Measurements from ENCODE around the gene ANTXR1.

The ANTXR1 gene

DNA sequence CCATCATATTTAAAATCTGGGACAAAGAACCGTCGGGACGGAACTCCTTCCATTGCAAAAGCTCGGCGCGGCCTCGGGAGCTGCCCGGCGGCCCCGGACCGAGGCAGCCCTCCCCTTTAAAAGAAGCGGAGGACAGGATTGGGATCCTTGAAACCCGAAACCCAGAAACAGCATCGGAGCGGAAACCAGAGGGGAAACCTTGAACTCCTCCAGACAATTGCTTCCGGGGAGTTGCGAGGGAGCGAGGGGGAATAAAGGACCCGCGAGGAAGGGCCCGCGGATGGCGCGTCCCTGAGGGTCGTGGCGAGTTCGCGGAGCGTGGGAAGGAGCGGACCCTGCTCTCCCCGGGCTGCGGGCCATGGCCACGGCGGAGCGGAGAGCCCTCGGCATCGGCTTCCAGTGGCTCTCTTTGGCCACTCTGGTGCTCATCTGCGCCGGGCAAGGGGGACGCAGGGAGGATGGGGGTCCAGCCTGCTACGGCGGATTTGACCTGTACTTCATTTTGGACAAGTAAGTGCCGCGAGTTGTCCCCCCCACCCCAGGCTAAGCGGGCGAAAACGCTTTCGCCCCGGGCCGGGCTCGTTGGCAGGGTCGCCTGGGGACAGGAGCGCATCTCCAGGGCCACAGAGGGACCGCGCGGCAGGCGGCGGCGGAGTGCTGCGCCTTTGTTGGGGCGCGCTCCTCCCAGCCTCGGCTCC lies at the start of gene ANTXR1:
TSS of gene ANTXR1 (plus strand) at position 38 of the 698 bp plus-strand sequence. CDS start at position 359, 321 bp downstream.
- DNase-seq (ENCODE audit: low read depth): peak; percentile 6

DNA sequence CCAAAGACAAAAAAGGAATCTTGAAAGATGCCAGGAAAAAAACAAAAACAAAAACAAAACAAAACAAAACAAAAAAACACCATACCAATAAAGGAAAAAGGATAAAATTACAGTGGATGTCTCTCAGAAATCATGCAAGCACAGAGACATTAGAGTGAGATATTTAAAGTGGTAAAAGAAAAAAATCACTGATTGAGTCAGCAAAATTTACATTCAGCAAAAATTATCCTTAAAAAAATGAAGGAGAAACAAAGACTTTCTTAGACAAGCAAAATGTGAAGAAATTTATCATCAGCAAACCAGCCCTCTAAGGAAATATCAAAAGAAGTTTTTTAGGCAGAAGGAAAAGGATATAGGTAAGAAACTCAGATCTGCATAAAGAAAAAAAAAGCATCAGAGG lies 48.7 kb upstream of the ANTXR1 start:
- DNase-seq (ENCODE audit: low read depth): no peak

DNA sequence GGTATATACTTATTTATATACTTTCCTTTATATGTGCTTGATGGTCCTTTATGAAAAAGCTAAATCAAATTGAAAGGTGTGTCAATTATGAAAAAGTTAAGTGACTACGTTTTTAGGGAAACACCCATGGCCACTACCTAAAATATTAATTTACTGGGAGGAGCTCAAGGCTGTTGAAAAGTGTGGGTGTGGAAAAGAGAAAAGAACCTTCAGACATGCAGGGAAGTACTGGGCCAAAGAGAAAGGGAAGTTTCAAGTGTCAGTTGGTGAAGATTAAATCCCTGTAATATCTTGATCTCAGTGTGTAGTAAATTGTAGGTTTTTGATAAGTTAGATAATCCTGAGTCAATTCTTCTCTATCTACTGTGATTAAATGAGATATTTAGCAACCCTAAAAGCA lies 44.8 kb upstream of the ANTXR1 start:
- no peak for DNase-seq (ENCODE audit: low read depth)

- DNase-seq (ENCODE audit: low read depth): no peak
Observed at GRCh38 chr2:68969736-68970490, 43.1 kb upstream of the ANTXR1 start.

- no peak for DNase-seq (ENCODE audit: low read depth)
Observed at GRCh38 chr2:68970566-68971265, 42.3 kb upstream of the ANTXR1 start.

- no peak for DNase-seq (ENCODE audit: low read depth)
Observed at GRCh38 chr2:68971591-68972231, 41.3 kb upstream of the ANTXR1 start.

- no peak for DNase-seq (ENCODE audit: low read depth)
Observed at GRCh38 chr2:68974251-68974650, 38.7 kb upstream of the ANTXR1 start, which contains the start of gene GKN1. Gene GKN1, plus strand, starts transcription at chr2:68974636. Its CDS starts 42 bp downstream, at chr2:68974678.

- DNase-seq (ENCODE audit: low read depth): no peak
Observed at GRCh38 chr2:68974946-68975665, 37.9 kb upstream of the ANTXR1 start.

GRCh38 chr2:68975844-68976243 lies 37.1 kb upstream of the ANTXR1 start:
- DNase-seq (ENCODE audit: low read depth): no peak

DNA sequence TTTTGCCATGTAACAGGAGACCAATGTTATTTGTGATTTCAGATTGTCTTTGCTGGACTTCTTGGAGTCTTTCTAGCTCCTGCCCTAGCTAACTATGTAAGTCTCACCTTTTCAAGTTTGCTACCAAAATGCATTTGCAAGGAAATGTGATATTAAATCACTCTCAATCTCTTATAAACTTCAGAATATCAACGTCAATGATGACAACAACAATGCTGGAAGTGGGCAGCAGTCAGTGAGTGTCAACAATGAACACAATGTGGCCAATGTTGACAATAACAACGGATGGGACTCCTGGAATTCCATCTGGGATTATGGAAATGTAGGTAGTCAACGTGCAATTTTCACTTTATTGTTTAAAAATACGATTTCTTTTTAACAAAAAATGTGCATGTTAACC lies 35.5 kb upstream of the ANTXR1 start:
- DNase-seq (ENCODE audit: low read depth): no peak

DNA sequence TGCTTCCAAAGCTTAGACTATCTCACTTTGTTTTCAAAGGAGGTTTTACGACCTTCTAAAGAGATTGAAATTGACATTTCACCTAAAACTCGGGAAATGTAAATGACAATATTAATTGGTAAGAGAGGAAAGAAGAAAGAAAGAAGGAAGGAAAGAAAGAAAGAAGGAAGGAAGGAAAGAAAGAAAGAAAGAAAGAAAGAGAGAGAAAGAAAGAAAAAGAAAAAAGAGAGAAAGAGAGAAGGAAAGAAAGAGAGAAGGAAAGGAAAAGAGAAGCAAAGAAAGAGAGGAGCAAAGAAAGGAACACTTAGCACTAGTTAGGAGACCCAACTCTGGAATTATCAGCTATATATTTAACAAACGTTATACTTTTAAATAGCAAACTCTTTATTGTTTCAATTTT lies 34.9 kb upstream of the ANTXR1 start:
- DNase-seq (ENCODE audit: low read depth): no peak

GRCh38 chr2:68980956-68981355 lies 32.0 kb upstream of the ANTXR1 start:
- no peak for DNase-seq (ENCODE audit: low read depth)

DNA sequence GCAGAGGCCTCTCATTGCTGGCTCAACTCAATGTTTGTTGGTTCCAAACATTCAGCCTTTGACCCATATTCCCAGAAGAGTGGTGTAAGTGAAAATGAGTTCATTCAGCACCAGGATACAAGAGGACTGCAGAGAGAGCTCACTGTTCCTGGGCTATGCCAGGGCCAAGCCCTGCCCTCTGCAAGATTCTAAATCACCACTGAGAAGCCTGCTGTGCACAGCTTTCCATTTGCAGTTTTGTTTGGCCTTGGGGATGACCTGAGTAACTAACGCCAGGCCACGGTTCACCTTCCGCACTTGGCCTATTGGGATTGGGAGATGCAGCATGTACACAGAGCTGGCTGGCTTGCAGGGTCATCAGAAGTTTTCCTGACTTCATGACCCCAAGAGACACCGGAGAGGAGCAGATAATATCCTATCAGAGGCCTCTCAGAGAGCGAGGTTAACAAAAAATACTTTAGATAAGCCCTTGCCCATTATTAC lies 25.9 kb upstream of the ANTXR1 start:
- DNase-seq (ENCODE audit: low read depth): no peak

- DNase-seq (ENCODE audit: low read depth): no peak
Observed at GRCh38 chr2:68989035-68989434, 23.9 kb upstream of the ANTXR1 start.

- DNase-seq (ENCODE audit: low read depth): no peak
Observed at GRCh38 chr2:68992341-68992740, 20.6 kb upstream of the ANTXR1 start.

GRCh38 chr2:68992933-68993332 lies 20.0 kb upstream of the ANTXR1 start:
- DNase-seq (ENCODE audit: low read depth): no peak

- no peak for DNase-seq (ENCODE audit: low read depth)
Observed at GRCh38 chr2:68993660-68994059, 19.3 kb upstream of the ANTXR1 start.

DNA sequence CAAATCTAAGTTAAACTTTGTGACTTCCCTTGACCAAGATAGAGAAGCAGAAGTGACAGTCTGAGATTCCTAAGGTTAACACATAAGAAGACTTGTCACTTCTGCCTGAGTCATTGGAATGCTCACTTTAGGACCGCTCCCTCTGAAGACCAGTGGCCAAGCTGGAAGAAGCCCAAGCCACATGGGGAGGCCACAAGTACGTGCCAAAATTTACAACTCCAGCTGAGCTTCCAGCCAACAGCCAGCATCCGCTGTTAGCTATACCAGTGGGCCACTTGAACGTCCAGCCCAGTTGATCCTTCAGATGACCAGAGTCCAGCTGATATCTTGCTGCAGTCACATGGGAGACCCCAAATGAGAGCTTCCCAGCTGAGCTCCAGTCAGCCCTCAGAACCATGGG lies 18.1 kb upstream of the ANTXR1 start:
- no peak for DNase-seq (ENCODE audit: low read depth)

- no peak for DNase-seq (ENCODE audit: low read depth)
Observed at GRCh38 chr2:68995916-68996315, 17.1 kb upstream of the ANTXR1 start.

GRCh38 chr2:68997401-68997800 lies 15.6 kb upstream of the ANTXR1 start:
- no peak for DNase-seq (ENCODE audit: low read depth)

GRCh38 chr2:69001879-69002278 lies 11.1 kb upstream of the ANTXR1 start:
- no peak for DNase-seq (ENCODE audit: low read depth)

DNA sequence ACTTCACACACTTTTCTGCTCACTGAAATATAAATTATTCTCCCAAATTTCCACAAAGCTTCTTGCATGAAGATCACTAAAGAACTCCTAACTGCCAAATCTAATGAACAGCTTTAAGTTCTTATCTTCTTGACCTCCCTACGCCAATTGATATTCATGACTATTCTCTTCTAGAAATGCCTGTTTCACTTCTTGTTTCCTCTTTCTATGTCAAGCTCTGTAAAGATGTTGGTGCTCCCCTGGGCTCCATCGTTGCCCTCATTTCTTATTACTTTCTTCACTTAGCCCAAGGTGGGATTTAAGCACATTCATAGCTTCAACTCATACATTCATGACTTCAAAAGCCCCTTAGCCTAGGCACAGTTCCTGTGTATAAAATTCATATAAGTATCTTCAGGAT lies 9.2 kb upstream of the ANTXR1 start:
- DNase-seq (ENCODE audit: low read depth): no peak
